SK-N-MC (cell line): ENCODE measurements around the gene DDX43.
"Not testable (repeated sequence)": the region's sequence is repeated elsewhere in the genome, so short reads cannot be mapped to it uniquely, and the experiment has no call there.

Experiments
- DNase-seq: peaks from one replicate; pipeline ENCODE4 v3.0.0-alpha.2; 2011; ENCODE audit warnings: low read depth, low spot score
- H3K27ac ChIP-seq: fragments of 200-600 bp; sonication (generic); 2 replicates; pipeline ENCODE4 v1.5.1; 2016; ENCODE audit warnings: mixed run types
- H3K36me3 ChIP-seq: fragments of 200-600 bp; sonication (generic); 2 replicates; pipeline ENCODE4 v1.6.1; 2017; ENCODE audit warnings: antibody characterized with exemption, low read length, mixed read lengths; ENCODE audit not compliant: insufficient read depth
- H3K4me3 ChIP-seq: fragments of 200-600 bp; sonication (generic); 2 replicates; pipeline ENCODE4 v1.5.1; 2016
- H3K9ac ChIP-seq: fragments of 200-600 bp; sonication (generic); 2 replicates; pipeline ENCODE4 v1.8.0; 2017; ENCODE audit warnings: mixed run types, mixed read lengths; ENCODE audit not compliant: insufficient read length
- H3K9me3 ChIP-seq: fragments of 200-600 bp; sonication (generic); 2 replicates; pipeline ENCODE4 v1.6.1; 2017; ENCODE audit warnings: low read depth, mild to moderate bottlenecking, antibody characterized with exemption, low read length, moderate library complexity, mixed read lengths
- EZH2 ChIP-seq: fragments of 200-600 bp; sonication (generic); IDR thresholded peaks from one replicate; pipeline ENCODE4 v1.6.1; 2017; ENCODE audit warnings: antibody characterized with exemption
- FOXP2 ChIP-seq: optimal IDR thresholded peaks from 2 replicates; pipeline ENCODE3; 2011; ENCODE audit warnings: mild to moderate bottlenecking, moderate library complexity; ENCODE audit not compliant: insufficient read depth; ENCODE audit errors: extremely low read length, control extremely low read depth
- POLR2AphosphoS5 ChIP-seq: IDR thresholded peaks from 2 replicates; pipeline ENCODE4 v1.6.1; 2012; ENCODE audit warnings: mild to moderate bottlenecking, low read depth, low read length, borderline replicate concordance

The DDX43 gene

DNA sequence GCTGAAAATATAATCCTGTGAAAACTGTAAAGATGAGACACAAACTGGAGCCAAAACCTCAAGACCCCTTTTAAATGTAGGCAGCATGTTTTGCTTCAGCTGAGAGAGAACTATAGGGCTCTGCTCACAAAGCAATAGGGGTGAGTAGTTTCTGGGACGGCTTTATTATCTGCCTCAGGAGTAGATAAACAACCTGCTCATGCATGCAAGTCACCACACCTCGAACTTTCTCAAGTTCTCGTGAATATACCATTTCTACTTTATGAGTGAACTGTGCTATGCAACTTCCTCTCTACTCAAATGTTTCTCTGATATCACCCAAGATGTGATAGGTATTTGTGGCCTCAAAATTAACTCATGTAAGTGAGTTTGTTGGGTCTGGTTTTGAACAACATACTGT, 17.4 kb upstream of the DDX43 start:
- Histone ChIP-seq H3K9ac (no peak overlapping the region), H3K9me3 (no peaks in the 10 kb centered on the region), H3K4me3 (no peak overlapping the region), H3K27ac (no peak overlapping the region), H3K36me3 (no peaks in the 10 kb centered on the region)
- DNase-seq = no peak
- TF ChIP-seq POLR2AphosphoS5 (no peak), FOXP2 (no peak), EZH2 (no peak)

DNA sequence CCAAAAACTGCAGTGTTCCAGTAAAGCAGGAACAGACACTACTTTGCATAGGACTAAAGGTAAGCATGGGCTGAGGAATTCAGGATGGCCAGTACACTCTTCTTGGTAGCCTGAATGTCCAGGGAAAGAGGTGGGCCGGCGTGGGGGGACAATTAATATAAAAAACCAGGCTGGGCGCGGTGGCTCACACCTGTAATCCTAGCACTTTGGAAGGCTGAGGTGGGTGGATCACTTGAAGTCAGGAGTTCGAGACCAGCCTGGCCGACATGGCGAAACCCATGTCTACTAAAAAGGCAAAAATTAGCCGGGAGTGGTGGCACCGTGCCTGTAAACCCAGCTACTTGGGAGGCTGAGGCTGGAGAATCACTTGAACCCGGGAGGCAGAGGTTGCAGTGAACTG, 13.1 kb upstream of the DDX43 start:
- not testable (repeated sequence) for H3K4me3 ChIP-seq, H3K27ac ChIP-seq, DNase-seq, H3K9me3 ChIP-seq, H3K36me3 ChIP-seq, H3K9ac ChIP-seq

DNA sequence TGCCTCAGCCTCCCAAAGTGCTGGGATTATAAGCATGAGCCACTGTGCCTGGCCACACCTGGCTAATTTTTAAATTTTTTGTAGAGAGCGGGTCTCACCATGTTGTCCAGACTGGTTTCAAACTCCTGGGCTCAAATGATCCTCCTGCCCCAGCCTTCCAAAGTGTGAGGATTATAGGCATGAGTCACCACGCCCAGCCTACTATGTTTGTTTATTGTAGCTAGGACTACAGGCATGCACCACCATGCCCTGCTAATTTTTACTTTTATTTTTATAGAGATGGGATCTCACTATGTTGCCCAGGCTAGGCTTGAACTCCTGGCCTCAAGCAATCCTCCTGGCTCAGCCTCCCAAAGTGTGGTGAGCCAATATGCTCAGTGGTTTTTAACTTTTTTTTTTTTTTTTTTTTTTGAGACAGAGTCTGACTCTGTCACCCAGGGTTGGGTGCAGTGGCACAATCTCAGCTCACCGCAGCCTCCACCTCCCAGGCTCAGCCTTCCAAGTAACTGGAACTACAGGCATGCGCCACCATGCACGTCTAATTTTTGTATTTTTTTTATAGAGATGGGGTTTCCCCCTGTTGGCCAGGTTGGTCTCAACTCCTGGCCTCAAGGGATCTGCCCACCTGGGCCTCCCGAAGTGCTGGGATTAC, 12.0 kb upstream of the DDX43 start:
- no peak overlapping the region for H3K27ac ChIP-seq
- TF ChIP-seq EZH2 = no peak
- TF ChIP-seq POLR2AphosphoS5 = no peak
- no peak for TF ChIP-seq FOXP2
- no peak overlapping the region for H3K9ac ChIP-seq
- H3K4me3 ChIP-seq = no peak overlapping the region
- H3K9me3 ChIP-seq = no peaks in the 10 kb centered on the region
- no peaks in the 10 kb centered on the region for H3K36me3 ChIP-seq
- no peak for DNase-seq

DNA sequence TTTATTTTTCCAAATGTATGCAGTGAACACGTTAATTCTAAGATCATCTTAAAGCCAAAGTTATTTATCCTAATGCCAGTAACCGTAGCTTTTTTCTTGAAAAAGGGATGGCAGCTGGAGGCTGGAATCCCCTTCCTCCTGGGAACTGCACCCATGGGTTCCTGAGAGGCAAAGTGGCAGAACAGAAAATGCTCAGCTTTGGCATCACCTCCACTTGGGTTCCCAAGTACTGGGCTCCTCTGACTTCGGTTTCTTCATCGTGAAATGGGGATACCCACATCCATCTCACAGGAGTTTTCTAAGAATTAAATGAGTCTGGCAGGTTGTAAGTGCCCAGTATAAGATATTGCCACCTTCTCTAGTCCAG, 6.2 kb upstream of the DDX43 start:
- no peak overlapping the region for H3K27ac ChIP-seq
- no peak for DNase-seq
- no peaks in the 10 kb centered on the region for H3K36me3 ChIP-seq
- TF ChIP-seq FOXP2 = no peak
- no peak for TF ChIP-seq POLR2AphosphoS5
- TF ChIP-seq EZH2 = no peak
- H3K9ac ChIP-seq = no peak overlapping the region
- no peaks in the 10 kb centered on the region for H3K9me3 ChIP-seq
- peak overlapping the region; percentile 83 for H3K4me3 ChIP-seq

DNA sequence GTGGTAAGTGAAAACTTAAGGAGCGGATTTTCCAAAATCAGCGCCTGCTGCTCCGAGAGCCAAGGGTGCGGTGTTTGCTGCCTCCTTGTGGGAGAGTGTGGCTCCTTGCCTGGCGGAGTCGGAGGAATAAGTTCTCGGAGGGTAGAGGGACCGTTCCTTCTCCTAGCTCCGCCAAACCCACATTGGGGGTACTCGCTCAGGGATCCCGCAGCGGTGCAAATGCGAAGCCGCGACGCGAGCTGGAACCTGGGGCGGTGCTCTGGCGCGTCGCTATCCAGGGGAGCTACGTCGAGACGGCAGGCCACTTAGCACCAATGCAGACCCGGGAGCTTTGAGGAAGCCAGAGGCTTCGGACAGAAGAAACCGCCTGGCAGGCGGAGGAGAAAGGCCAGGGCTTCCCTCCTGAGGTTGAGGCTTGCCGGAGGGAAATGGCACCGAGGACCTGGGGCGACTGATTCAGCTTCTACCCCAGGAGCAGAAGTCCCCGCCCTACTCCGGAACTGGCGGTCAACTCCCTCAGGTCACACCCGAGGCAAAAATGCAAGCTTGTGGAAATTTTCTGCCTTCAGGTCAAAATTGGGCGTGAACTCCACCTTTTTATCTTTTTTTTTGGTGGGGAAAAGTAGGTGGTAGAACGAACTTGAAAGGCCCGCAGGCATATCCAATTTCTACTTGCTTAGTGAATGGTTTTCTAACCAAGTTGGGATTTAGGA, 5.7 kb upstream of the DDX43 start:
- H3K4me3 ChIP-seq = peak overlapping the region; percentile 83
- H3K36me3 ChIP-seq = no peaks in the 10 kb centered on the region
- H3K27ac ChIP-seq = no peak overlapping the region
- no peaks in the 10 kb centered on the region for H3K9me3 ChIP-seq
- DNase-seq = peak; percentile 37
- peak overlapping the region; percentile 65 for H3K9ac ChIP-seq
- TF ChIP-seq EZH2 (no peak), FOXP2 (no peak), POLR2AphosphoS5 (peak; percentile 51)

DNA sequence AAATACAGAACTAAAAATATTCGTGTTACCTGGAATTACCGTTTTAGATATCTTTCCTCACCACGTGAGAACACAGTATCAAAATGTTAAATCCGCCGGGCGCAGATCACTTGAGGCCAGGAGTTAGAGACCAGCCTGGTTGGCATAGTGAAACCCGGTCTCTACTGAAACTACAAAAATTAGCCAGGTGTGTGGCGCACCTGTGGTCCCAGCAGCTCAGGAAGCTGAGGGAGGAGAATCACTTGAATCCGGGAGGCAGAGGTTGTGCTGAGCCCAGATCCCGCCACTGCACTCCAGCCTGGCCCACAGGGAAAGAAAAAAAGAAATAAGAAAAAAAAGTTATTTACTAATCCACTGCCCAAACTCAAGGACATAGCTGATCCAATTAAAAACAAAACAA, 4.8 kb upstream of the DDX43 start:
- TF ChIP-seq POLR2AphosphoS5 = no peak
- no peak for TF ChIP-seq FOXP2
- no peak for TF ChIP-seq EZH2
- no peak for DNase-seq
- no peak overlapping the region for H3K27ac ChIP-seq
- no peak overlapping the region for H3K4me3 ChIP-seq
- H3K36me3 ChIP-seq = no peaks in the 10 kb centered on the region
- H3K9me3 ChIP-seq = no peaks in the 10 kb centered on the region
- H3K9ac ChIP-seq = no peak overlapping the region

DNA sequence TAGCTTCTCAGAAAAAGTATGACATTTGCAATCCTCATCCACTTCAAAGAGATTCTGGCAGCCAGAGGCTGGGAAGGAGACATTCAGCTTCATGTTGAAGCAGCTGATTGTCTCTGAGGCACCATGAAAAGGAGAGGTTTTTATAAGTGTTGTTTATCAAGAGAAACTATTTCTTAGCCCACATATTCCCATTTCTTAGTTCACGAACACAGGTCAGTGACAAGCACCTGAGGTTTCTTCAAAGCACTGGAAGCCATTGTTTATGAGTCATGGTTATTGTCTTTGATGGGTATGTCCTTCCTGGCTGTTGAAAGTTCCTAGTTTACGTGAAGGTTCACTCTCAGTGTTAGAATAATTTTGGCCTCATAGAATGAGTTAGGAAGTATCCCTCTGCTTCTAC, 3.0 kb upstream of the DDX43 start:
- Histone ChIP-seq H3K27ac (no peak overlapping the region), H3K9ac (no peak overlapping the region), H3K9me3 (no peaks in the 10 kb centered on the region), H3K36me3 (no peaks in the 10 kb centered on the region), H3K4me3 (no peak overlapping the region)
- TF ChIP-seq EZH2 (no peak), POLR2AphosphoS5 (no peak), FOXP2 (no peak)
- DNase-seq = no peak

DNA sequence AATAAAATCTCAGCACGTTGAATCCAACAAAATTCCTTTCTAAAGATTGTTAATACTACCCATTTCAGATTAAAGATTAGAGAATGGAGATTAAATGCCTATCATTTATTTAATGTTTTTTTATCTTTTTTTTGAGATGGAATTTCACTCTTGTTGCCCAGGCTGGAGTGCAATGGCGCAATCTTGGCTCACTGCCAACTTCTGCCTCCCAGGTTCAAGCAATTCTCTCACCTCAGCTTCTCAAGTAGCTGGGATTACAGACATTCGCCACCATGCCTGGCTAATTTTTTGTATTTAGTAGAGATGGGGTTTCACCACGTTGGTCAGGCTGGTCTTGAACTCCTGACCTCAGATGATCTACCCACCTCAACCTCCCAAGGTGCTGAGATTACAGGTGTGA, 2.4 kb upstream of the DDX43 start:
- not testable (repeated sequence) for H3K9me3 ChIP-seq, H3K27ac ChIP-seq, DNase-seq, H3K36me3 ChIP-seq, H3K4me3 ChIP-seq, H3K9ac ChIP-seq

DNA sequence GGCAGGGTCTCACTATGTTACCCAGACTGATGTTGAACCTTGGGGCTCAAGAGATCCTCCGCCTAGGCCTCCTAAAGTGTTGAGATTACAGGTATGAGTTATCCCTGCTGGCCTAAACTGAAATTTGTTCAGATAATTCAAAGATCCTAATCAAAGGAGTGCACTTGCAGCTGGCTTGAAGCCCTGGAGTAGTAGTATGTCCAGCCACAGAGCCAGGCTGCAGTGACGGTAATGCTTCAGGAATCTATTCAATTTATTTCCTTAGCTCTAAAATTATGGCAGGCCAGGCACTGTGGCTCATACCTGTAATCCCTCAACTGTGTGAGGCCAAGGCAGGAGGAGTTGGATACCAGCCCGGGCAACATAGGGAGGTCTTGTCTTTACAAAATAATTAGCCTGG, 1.4 kb upstream of the DDX43 start:
- H3K36me3 ChIP-seq = no peaks in the 10 kb centered on the region
- H3K4me3 ChIP-seq = no peak overlapping the region
- no peak overlapping the region for H3K27ac ChIP-seq
- no peak overlapping the region for H3K9ac ChIP-seq
- TF ChIP-seq EZH2 = no peak
- no peak for TF ChIP-seq POLR2AphosphoS5
- no peak for TF ChIP-seq FOXP2
- no peaks in the 10 kb centered on the region for H3K9me3 ChIP-seq
- no peak for DNase-seq
